ENCODE results near the gene ANKRD24. TPM values are rescaled to one million over a fixed set of nuclear protein-coding genes. Genes with fewer than 3 reads are reported as not detected.
"Not testable (repeated sequence)": the region's sequence is repeated elsewhere in the genome, so short reads cannot be mapped to it uniquely, and the experiment has no call there.

ANKRD24 gene
- total RNA-seq, 6 experiments from 2014 or later: 0.11 to 0.81 (median 0.54) TPM

- TF ChIP-seq CTCF (IDR thresholded peaks at IDR 0.05): no peak; the same call in 1 of the 2 replicates
- Mint-ChIP-seq H3K4me1 (ENCODE audit: low read depth) (no peaks in the 10 kb centered on the region), H3K27ac (no peak overlapping the region), H3K9me3 (no peaks in the 10 kb centered on the region), H3K4me3 (no peak overlapping the region), H3K27me3 (ENCODE audit: insufficient read depth) (peaks cover 3% of the 10 kb centered on the region; the same call in 1 of the 2 replicates), H3K36me3 (ENCODE audit: low read depth) (peaks cover 15% of the 10 kb centered on the region)
- no peak for DNase-seq
Measured at GRCh38 chr19:4268816-4269430, 86.4 kb downstream of the ANKRD24 start.

GRCh38 chr19:4272894-4273293 is 90.4 kb downstream of the ANKRD24 start:
- no peak for TF ChIP-seq CTCF (IDR thresholded peaks at IDR 0.05)
- Mint-ChIP-seq H3K4me1 (ENCODE audit: low read depth) (no peaks in the 10 kb centered on the region), H3K27ac (no peak overlapping the region), H3K9me3 (no peaks in the 10 kb centered on the region), H3K4me3 (no peak overlapping the region), H3K27me3 (ENCODE audit: insufficient read depth) (peaks cover 6% of the 10 kb centered on the region), H3K36me3 (ENCODE audit: low read depth) (peaks cover 6% of the 10 kb centered on the region)
- DNase-seq: no peak

GRCh38 chr19:4274321-4274686 is 91.8 kb downstream of the ANKRD24 start:
- not testable (repeated sequence) for H3K9me3 Mint-ChIP-seq; H3K27ac Mint-ChIP-seq; H3K36me3 Mint-ChIP-seq (ENCODE audit: low read depth); H3K4me3 Mint-ChIP-seq; DNase-seq; H3K4me1 Mint-ChIP-seq (ENCODE audit: low read depth)
- peaks cover 15% of the 10 kb centered on the region for H3K27me3 Mint-ChIP-seq (ENCODE audit: insufficient read depth)

Other genes starting within 250 kb of the ANKRD24 start
- not detected for gene NMRK2, start 249.6 kb upstream of the ANKRD24 start, total RNA-seq (2021; fragmentation: NEBNext Ultra II Directional; extraction: Animal tissue kit (Norgen Biotek cat#: 25700))
- gene DAPK3, start 211.6 kb upstream of the ANKRD24 start, total RNA-seq (2021; fragmentation: NEBNext Ultra II Directional; extraction: Animal tissue kit (Norgen Biotek cat#: 25700)): 100 to 1,000 TPM; 116 to 140 (median 128) TPM
- 1,000 to 10,000 TPM; 2,555 to 2,867 (median 2,696) TPM for gene EEF2, start 197.2 kb upstream of the ANKRD24 start, total RNA-seq (2021; fragmentation: NEBNext Ultra II Directional; extraction: Animal tissue kit (Norgen Biotek cat#: 25700))
- gene PIAS4, start 175.0 kb upstream of the ANKRD24 start, total RNA-seq (2021; fragmentation: NEBNext Ultra II Directional; extraction: Animal tissue kit (Norgen Biotek cat#: 25700)): 10 to 100 TPM; 20.0 to 26.0 (median 23.3) TPM
- 10 to 100 TPM; 40.8 to 47.6 (median 43.6) TPM for gene ZBTB7A, start 115.8 kb upstream of the ANKRD24 start, total RNA-seq (2021; fragmentation: NEBNext Ultra II Directional; extraction: Animal tissue kit (Norgen Biotek cat#: 25700))
- 100 to 1,000 TPM; 175 to 209 (median 187) TPM for gene MAP2K2, start 58.6 kb upstream of the ANKRD24 start, total RNA-seq (2021; fragmentation: NEBNext Ultra II Directional; extraction: Animal tissue kit (Norgen Biotek cat#: 25700))
- gene CREB3L3, start 29.1 kb upstream of the ANKRD24 start, total RNA-seq (2021; fragmentation: NEBNext Ultra II Directional; extraction: Animal tissue kit (Norgen Biotek cat#: 25700)): not detected
- 10 to 100 TPM; 23.4 to 27.5 (median 25.2) TPM for gene SIRT6, start 126 bp upstream of the ANKRD24 start, total RNA-seq (2021; fragmentation: NEBNext Ultra II Directional; extraction: Animal tissue kit (Norgen Biotek cat#: 25700))
- gene EBI3, start 46.8 kb downstream of the ANKRD24 start, total RNA-seq (2021; fragmentation: NEBNext Ultra II Directional; extraction: Animal tissue kit (Norgen Biotek cat#: 25700)): under 1 TPM; 0.17 to 0.61 (median 0.37) TPM
- gene YJU2, start 64.4 kb downstream of the ANKRD24 start, total RNA-seq (2021; fragmentation: NEBNext Ultra II Directional; extraction: Animal tissue kit (Norgen Biotek cat#: 25700)): 10 to 100 TPM; 12.0 to 17.7 (median 16.1) TPM
- not detected for gene SHD, start 96.6 kb downstream of the ANKRD24 start, total RNA-seq (2021; fragmentation: NEBNext Ultra II Directional; extraction: Animal tissue kit (Norgen Biotek cat#: 25700))
- not detected for gene TMIGD2, start 119.7 kb downstream of the ANKRD24 start, total RNA-seq (2021; fragmentation: NEBNext Ultra II Directional; extraction: Animal tissue kit (Norgen Biotek cat#: 25700))
- 10 to 100 TPM in 5 of 6 experiments, 1 to 10 TPM in 1; 9.2 to 15.2 (median 12.2) TPM for gene FSD1, start 121.9 kb downstream of the ANKRD24 start, total RNA-seq (2021; fragmentation: NEBNext Ultra II Directional; extraction: Animal tissue kit (Norgen Biotek cat#: 25700))
- gene STAP2, start 156.1 kb downstream of the ANKRD24 start, total RNA-seq (2021; fragmentation: NEBNext Ultra II Directional; extraction: Animal tissue kit (Norgen Biotek cat#: 25700)): 1 to 10 TPM in 4 of 6 experiments, under 1 TPM in 2; 0.24 to 2.7 (median 1.9) TPM
- gene MPND, start 160.9 kb downstream of the ANKRD24 start, total RNA-seq (2021; fragmentation: NEBNext Ultra II Directional; extraction: Animal tissue kit (Norgen Biotek cat#: 25700)): 10 to 100 TPM; 11.7 to 15.0 (median 12.1) TPM
- 100 to 1,000 TPM; 102 to 126 (median 110) TPM for gene SH3GL1, start 217.9 kb downstream of the ANKRD24 start, total RNA-seq (2021; fragmentation: NEBNext Ultra II Directional; extraction: Animal tissue kit (Norgen Biotek cat#: 25700))
- 10 to 100 TPM; 18.3 to 26.3 (median 24.4) TPM for gene CHAF1A, start 220.0 kb downstream of the ANKRD24 start, total RNA-seq (2021; fragmentation: NEBNext Ultra II Directional; extraction: Animal tissue kit (Norgen Biotek cat#: 25700))

All from HFFc6 (cell line).